Muscle layer of duodenum (tissue), 2 donors: ENCODE results near the gene C10orf90.

ENCODE experiments used
- H3K27ac ChIP-seq: one replicate; pipeline ENCODE4 v1.7.0; 2013; ENCODE audit warnings: mild to moderate bottlenecking, low read length
- H3K27me3 ChIP-seq: one replicate; pipeline ENCODE4 v1.7.0; 2013; ENCODE audit warnings: low read depth, mild to moderate bottlenecking, control low read depth, low read length
- H3K36me3 ChIP-seq, 2 donors: one replicate each; pipeline ENCODE4 v1.7.0; 2013; ENCODE audit warnings: low read length in 2 of 2, control low read depth in 1 of 2, mild to moderate bottlenecking in 1 of 2; ENCODE audit not compliant: insufficient read depth in 2 of 2, control insufficient read depth in 1 of 2
- H3K4me1 ChIP-seq, 2 donors: one replicate each; pipeline ENCODE4 v1.7.0; 2013; ENCODE audit warnings: low read length in 2 of 2, mild to moderate bottlenecking in 2 of 2, control low read depth in 1 of 2, moderate library complexity in 1 of 2; ENCODE audit not compliant: insufficient read depth in 2 of 2, control insufficient read depth in 1 of 2
- H3K4me3 ChIP-seq, 2 donors: one replicate each; pipeline ENCODE4 v1.7.0; 2013; ENCODE audit warnings: low read length in 2 of 2, low read depth in 1 of 2, mild to moderate bottlenecking in 1 of 2
- H3K9me3 ChIP-seq, 2 donors: one replicate each; pipeline ENCODE4 v1.7.0; 2013; ENCODE audit warnings: low read length in 2 of 2, control low read depth in 1 of 2, mild to moderate bottlenecking in 1 of 2; ENCODE audit not compliant: control insufficient read depth in 1 of 2
- donor health status: healthy.

C10orf90 gene

DNA sequence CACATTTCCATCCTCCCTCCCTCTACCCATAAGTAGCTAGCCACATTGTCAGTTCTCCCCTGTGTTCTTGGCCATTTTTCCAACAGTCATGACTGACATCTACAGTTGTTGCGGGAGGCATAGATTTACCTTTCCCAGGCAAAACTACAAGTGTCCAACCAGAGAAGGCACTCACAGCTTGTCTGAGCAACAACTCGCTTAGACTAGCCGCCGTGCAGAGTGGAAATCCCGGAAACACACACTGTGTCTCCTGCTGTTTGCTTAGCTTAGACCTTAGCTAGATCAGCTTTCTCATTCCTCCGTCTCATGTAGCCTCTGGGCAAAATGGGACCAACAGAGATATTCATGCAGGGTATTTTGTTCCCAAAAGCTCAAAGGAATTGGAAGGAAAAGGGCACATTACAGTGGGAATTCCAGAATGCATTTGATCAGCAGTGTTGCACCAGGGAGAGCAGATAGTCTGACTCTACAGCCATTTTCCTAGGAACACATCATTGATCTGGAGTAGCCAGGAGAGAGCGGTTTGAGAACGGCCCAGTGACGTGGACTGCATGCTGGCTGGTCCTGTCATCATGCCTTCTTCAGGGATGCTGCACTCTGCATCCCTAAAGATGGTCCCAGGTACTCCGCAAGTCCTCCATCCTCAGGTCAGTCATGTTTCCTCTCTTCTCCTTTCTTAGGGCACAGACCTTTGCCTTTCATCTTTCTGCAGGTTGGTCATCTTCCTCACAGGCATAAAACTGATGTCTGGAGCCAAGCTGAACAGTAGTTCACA is 89.4 kb downstream of the C10orf90 start:
- Histone ChIP-seq H3K27me3 (no peaks in the 10 kb centered on the region), H3K36me3 (no peaks in the 10 kb centered on the region), H3K4me3 (no peak overlapping the region), H3K27ac (no peak overlapping the region), H3K4me1 (no peaks in the 10 kb centered on the region), H3K9me3 (peaks cover 0 to 3% of the 10 kb centered on the region in 2 donors)

- Histone ChIP-seq H3K9me3 (peaks cover 0 to 3% of the 10 kb centered on the region in 2 donors), H3K4me3 (no peak overlapping the region), H3K4me1 (no peaks in the 10 kb centered on the region), H3K36me3 (no peaks in the 10 kb centered on the region), H3K27ac (no peak overlapping the region), H3K27me3 (no peaks in the 10 kb centered on the region)
Observed at GRCh38 chr10:126576336-126576735, 94.2 kb downstream of the C10orf90 start.

DNA sequence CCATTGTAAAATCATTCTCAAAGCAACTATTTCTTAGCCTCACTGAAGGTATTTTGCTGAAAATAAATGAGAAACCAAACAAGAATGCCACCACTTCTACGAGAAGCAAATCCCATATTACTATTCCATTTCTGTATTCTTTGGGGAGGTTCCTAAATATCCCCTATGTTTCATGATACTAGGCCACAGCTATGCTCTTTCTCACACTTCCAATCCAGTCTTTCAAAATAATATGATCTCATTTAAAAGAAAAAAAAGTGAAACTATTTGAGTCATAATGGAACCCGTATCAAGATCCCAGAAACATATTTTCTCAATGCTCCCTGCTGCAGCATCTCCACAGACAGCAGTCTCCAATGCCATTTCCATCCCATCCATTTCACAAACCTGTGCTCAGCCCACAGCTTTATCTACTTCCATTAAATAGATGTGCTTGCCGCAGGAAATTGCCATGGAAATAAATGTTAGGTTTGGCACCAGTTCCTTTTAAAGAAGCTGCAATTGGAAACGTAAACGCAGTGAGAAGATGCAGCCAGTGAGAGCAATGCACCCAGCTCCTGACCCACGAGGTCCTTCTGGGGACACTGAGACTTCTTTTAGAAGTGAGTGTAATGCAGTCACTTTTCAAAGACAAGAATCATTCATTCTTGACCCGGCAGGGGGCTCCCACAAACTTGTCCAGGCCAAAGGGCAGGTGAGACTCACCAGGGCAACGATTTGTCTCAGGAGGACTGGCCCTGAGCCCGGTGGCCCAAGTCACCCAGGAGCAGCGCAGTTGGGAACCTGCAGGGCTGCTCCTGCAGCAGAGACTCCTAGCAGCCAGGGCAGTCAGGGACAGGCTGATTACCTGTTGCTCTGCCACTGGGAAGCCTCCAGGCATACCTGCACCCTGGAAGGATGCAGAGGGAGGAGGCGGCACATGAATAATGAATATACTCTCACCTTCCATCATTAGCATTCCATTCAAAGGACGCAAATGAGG is 99.6 kb downstream of the C10orf90 start:
- no peaks in the 10 kb centered on the region for H3K4me1 ChIP-seq
- no peak overlapping the region for H3K4me3 ChIP-seq
- H3K27ac ChIP-seq, result no peak overlapping the region
- H3K27me3 ChIP-seq, result no peaks in the 10 kb centered on the region
- no peaks in the 10 kb centered on the region for H3K9me3 ChIP-seq
- no peaks in the 10 kb centered on the region for H3K36me3 ChIP-seq

DNA sequence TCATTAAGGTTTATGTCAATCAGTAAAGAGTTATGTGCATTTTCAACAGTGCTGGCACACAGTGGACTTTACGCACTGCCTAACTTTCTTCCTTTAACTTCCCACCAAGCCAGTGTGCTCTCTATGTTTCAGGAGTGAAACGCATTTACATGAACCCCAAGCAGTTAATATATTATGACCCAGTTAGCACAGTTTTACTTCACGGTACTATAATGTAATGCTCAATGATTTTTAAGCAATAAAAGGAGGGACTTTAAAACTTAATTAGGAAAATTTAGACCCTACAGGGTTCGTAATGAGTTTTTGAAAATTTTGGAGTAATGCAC is 100.3 kb downstream of the C10orf90 start:
- H3K36me3 ChIP-seq, result no peaks in the 10 kb centered on the region
- H3K27me3 ChIP-seq, result no peaks in the 10 kb centered on the region
- H3K4me1 ChIP-seq, result no peaks in the 10 kb centered on the region
- H3K27ac ChIP-seq, result no peak overlapping the region
- H3K9me3 ChIP-seq, result no peaks in the 10 kb centered on the region
- no peak overlapping the region for H3K4me3 ChIP-seq

- Histone ChIP-seq H3K4me3 (no peak overlapping the region), H3K27me3 (no peaks in the 10 kb centered on the region), H3K36me3 (no peaks in the 10 kb centered on the region), H3K27ac (no peak overlapping the region), H3K4me1 (no peaks in the 10 kb centered on the region), H3K9me3 (no peaks in the 10 kb centered on the region)
Observed at GRCh38 chr10:126569513-126570244, 100.8 kb downstream of the C10orf90 start.

GRCh38 chr10:126568809-126569385 is 101.6 kb downstream of the C10orf90 start:
- no peaks in the 10 kb centered on the region for H3K36me3 ChIP-seq
- no peak overlapping the region for H3K27ac ChIP-seq
- no peak overlapping the region for H3K4me3 ChIP-seq
- no peaks in the 10 kb centered on the region for H3K27me3 ChIP-seq
- H3K9me3 ChIP-seq, result no peaks in the 10 kb centered on the region
- no peaks in the 10 kb centered on the region for H3K4me1 ChIP-seq

DNA sequence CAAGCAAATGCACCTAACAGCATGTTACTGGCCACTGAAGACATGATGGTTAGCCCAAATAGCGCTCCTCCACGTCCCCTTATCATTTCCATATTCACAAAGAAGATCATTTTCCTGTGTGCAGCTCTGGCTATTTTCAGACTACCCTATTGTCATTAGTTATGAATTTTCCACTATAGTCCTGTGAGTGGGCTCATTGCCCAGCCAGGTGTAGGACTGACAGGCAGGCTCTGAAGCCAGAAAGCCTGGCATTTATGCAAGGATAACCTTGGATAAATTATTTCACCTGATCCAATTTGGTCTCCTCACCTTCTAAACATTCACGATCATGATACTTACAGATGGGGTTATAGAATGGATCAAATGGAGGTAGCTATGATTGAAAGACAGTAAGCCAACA is 104.6 kb downstream of the C10orf90 start:
- Histone ChIP-seq H3K4me1 (no peaks in the 10 kb centered on the region), H3K27me3 (no peaks in the 10 kb centered on the region), H3K4me3 (no peak overlapping the region), H3K9me3 (no peaks in the 10 kb centered on the region), H3K27ac (no peak overlapping the region), H3K36me3 (no peaks in the 10 kb centered on the region)

DNA sequence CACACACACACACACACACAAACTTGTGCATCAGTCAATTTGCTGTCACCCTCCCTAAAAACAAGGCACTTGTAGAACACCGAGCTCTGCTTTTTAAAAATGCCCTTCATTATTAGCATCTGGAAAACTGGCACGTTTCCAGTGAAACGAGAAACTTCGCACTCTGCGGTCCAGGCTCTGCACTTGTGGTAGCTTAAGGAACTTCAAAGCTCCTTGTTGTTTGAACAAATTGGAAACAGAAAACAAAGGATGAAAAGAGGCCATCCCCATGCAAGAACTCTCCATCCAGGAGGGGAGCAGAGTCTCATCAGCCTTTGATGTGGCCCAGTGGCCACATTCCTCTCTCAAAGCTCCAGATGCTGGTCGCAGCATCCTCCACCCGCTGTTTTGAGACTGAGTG is 105.1 kb downstream of the C10orf90 start:
- Histone ChIP-seq H3K4me1 (no peaks in the 10 kb centered on the region), H3K36me3 (no peaks in the 10 kb centered on the region), H3K9me3 (no peaks in the 10 kb centered on the region), H3K27ac (no peak overlapping the region), H3K27me3 (no peaks in the 10 kb centered on the region), H3K4me3 (no peak overlapping the region)

DNA sequence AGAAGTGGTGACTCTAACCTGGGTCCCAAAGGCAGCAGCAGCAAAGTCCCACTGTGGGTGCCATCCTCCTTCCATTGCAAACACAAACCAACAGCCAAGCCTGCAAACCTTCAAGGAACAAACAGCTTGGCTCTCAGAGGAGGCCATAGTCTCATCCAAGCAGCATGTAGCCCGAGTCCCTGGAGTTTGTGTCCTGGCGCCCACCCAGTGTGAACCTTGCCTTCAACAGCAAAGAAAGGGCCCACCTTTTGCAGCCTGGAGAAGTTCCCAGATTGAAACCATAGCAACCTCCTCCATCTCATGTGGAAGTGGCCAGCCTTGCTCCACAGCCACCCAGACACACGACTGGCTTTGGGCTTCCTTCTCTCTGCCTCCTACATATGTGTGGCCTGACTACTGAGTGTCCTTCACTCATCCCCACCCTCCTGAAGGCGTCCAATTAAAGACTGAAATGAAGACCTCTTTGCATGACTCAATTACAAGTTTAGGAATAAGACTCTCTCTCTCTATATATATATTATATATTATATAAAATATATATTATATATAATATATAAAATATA is 106.1 kb downstream of the C10orf90 start:
- Histone ChIP-seq H3K27ac (no peak overlapping the region), H3K4me3 (no peak overlapping the region)

GRCh38 chr10:126563361-126563760 is 107.1 kb downstream of the C10orf90 start:
- no peak overlapping the region for H3K4me3 ChIP-seq
- no peaks in the 10 kb centered on the region for H3K27me3 ChIP-seq
- no peak overlapping the region for H3K27ac ChIP-seq
- H3K36me3 ChIP-seq, result no peaks in the 10 kb centered on the region
- no peaks in the 10 kb centered on the region for H3K4me1 ChIP-seq
- H3K9me3 ChIP-seq, result no peaks in the 10 kb centered on the region

More for the DNA sequence above, 106.1 kb downstream of the C10orf90 start:
- Histone ChIP-seq H3K27me3 (no peaks in the 10 kb centered on the region), H3K4me1 (no peaks in the 10 kb centered on the region), H3K9me3 (no peaks in the 10 kb centered on the region), H3K36me3 (no peaks in the 10 kb centered on the region)
